PC-9 (cell line): ENCODE data around the gene CELSR3. TPM values are rescaled to one million over a fixed set of nuclear protein-coding genes. Genes with fewer than 3 reads are reported as not detected.

Experiments used
- BruUV-seq: library from RNA; stranded (reverse); fragments of 400-500 nt; replicated peaks from 2 replicates; lab custom pipeline; 2021; lab: Mats Ljungman, UMichigan
- CTCF ChIA-PET: fragments of 300-600 bp; sonication (Branson Sonifier 250); formaldehyde crosslinking; loops from one replicate; lab custom pipeline; 2022; ENCODE audit warnings: antibody characterized with exemption; lab: Charles Lee
- POLR2A ChIA-PET: fragments of 300-600 bp; sonication (Branson Sonifier 250); formaldehyde crosslinking; loops from one replicate; lab custom pipeline; 2022; ENCODE audit warnings: antibody characterized with exemption; ENCODE audit not compliant: unreplicated experiment; lab: Charles Lee
- DNase-seq, 2 experiments: peaks; one replicate each; pipeline versions ENCODE4 v3.0.0 to v3.0.0-alpha.2; 2015 to 2022; ENCODE audit warnings: mixed read lengths in 1 of 2
- H2AFZ ChIP-seq: fragments of 200-600 bp; sonication (generic); 2 replicates; pipeline ENCODE4 v1.8.1; 2017; ENCODE audit warnings: antibody characterized with exemption
- H3F3A ChIP-seq: fragments of 200-600 bp; sonication (generic); 2 replicates; pipeline ENCODE4 v1.8.1; 2017; ENCODE audit warnings: antibody characterized with exemption, mild to moderate bottlenecking, low read depth; ENCODE audit not compliant: insufficient read depth
- H3K27ac ChIP-seq: fragments of 200-600 bp; sonication (generic); 2 replicates; pipeline ENCODE4 v1.6.1; 2016; ENCODE audit warnings: mixed run types
- H3K27me3 ChIP-seq: fragments of 200-600 bp; sonication (generic); 2 replicates; pipeline ENCODE4 v1.6.1; 2016; ENCODE audit warnings: low read depth, mixed run types; ENCODE audit not compliant: insufficient read depth
- H3K36me3 ChIP-seq: fragments of 200-600 bp; sonication (generic); 2 replicates; pipeline ENCODE4 v1.6.1; 2016; ENCODE audit warnings: low read depth, mixed run types
- H3K4me1 ChIP-seq: fragments of 200-600 bp; sonication (generic); replicated peaks from 2 replicates; pipeline ENCODE4 v1.6.1; 2016; ENCODE audit warnings: mixed run types; ENCODE audit not compliant: insufficient read depth
- H3K4me2 ChIP-seq: fragments of 200-600 bp; sonication (generic); 2 replicates; pipeline ENCODE4 v1.6.1; 2017; ENCODE audit warnings: mixed run types
- H3K4me3 ChIP-seq: fragments of 200-600 bp; sonication (generic); 2 replicates; pipeline ENCODE4 v1.6.1; 2016; ENCODE audit warnings: mixed run types
- H3K79me2 ChIP-seq: fragments of 200-600 bp; sonication (generic); 2 replicates; pipeline ENCODE4 v1.6.1; 2017; ENCODE audit warnings: low read depth, mixed run types
- H3K9me2 ChIP-seq: fragments of 200-600 bp; sonication (generic); 2 replicates; pipeline ENCODE4 v1.8.1; 2017; ENCODE audit warnings: mild to moderate bottlenecking; ENCODE audit not compliant: insufficient read depth
- H3K9me3 ChIP-seq: fragments of 200-600 bp; sonication (generic); 2 replicates; pipeline ENCODE4 v1.8.1; 2016; ENCODE audit warnings: low read depth; ENCODE audit not compliant: insufficient read depth
- H4K20me1 ChIP-seq: fragments of 200-600 bp; sonication (generic); 2 replicates; pipeline ENCODE4 v1.8.1; 2017; ENCODE audit not compliant: insufficient read depth
- EZH2 ChIP-seq: fragments of 200-600 bp; sonication (generic); IDR thresholded peaks from 2 replicates; pipeline ENCODE4 v1.8.0; 2017; ENCODE audit warnings: antibody characterized with exemption, low read depth
- intact Hi-C: fragments of 100-400 bp; cut with micrococcal nuclease; formaldehyde crosslinking; loops from one replicate; pipeline ENCODE4 v1.10.0; 2022; ENCODE audit not compliant: unreplicated experiment
- total RNA-seq: library from RNA; stranded (reverse); gene quantifications from 2 replicates; pipeline ENCODE4 v1.2.3, GENCODE V29; 2021
- TF ChIP-seq, protein P1 (sequence below): fragments of 200-600 bp; sonication (generic); conservative IDR thresholded peaks from 2 replicates; pipeline ENCODE4 v1.6.1; 2017; ENCODE audit warnings: mixed run types, antibody characterized with exemption, mild to moderate bottlenecking, moderate library complexity

Gene CELSR3
- total RNA-seq, 1 experiment from 2014 or later = 9.9 TPM

DNA sequence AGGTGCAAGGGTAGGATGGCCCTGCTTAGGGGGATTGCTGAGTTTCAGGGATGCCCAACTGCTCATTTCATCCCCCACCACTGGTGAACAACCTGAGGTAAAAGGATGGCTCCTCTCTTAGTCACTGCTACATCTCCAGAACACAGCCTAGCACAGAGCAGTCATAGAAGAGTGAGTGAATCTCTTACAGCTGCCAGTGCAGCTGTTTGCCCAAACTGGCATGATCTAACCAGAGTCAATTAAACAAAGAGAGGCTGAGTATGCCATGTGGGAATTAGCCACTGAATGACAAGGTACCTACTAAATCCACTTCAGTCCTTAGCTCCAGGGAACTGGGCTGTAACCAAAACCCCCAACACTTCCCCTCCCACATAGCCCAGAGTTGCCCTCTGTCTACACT, 29.9 kb upstream of the CELSR3 start:
- Histone ChIP-seq H3K4me2 (no peak overlapping the region), H3K27me3 (no peaks in the 10 kb centered on the region), H3K9me2 (no peaks in the 10 kb centered on the region), H4K20me1 (peaks cover 55% of the 10 kb centered on the region), H3K79me2 (peaks cover 33% of the 10 kb centered on the region), H3K9me3 (no peaks in the 10 kb centered on the region), H3F3A (peaks cover 51% of the 10 kb centered on the region), H3K27ac (no peak overlapping the region), H3K36me3 (peaks cover 13% of the 10 kb centered on the region), H3K4me1 (peaks cover 18% of the 10 kb centered on the region), H3K4me3 (no peak overlapping the region), H2AFZ (no peak overlapping the region)
- no peak for TF ChIP-seq EZH2
- DNase-seq = no peak
- POLR2A ChIA-PET = no interaction called here
- CTCF ChIA-PET = no interaction called here
- no TSS peak for BruUV-seq
- intact Hi-C loops = no loop called here

- Histone ChIP-seq H2AFZ (no peak overlapping the region), H3K4me1 (peaks cover 18% of the 10 kb centered on the region), H3F3A (peaks cover 49% of the 10 kb centered on the region), H4K20me1 (peaks cover 42% of the 10 kb centered on the region), H3K27ac (no peak overlapping the region), H3K79me2 (peaks cover 20% of the 10 kb centered on the region; the same call in 1 of the 2 replicates), H3K4me3 (no peak overlapping the region), H3K9me3 (no peaks in the 10 kb centered on the region), H3K36me3 (peaks cover 13% of the 10 kb centered on the region), H3K27me3 (no peaks in the 10 kb centered on the region), H3K9me2 (no peaks in the 10 kb centered on the region), H3K4me2 (no peak overlapping the region)
- ChIA-PET POLR2A (interaction anchor here (0.6 kb wide), 1 partner anchor 29 kb away, joined by 4 read pairs; no protein-coding TSS in a partner anchor), CTCF (interaction anchor here (0.7 kb wide), 1 partner anchor 498 kb away, joined by 3 read pairs; no protein-coding TSS in a partner anchor)
- no peak for DNase-seq
- intact Hi-C loops = no loop called here
- TF ChIP-seq, protein P1, sequence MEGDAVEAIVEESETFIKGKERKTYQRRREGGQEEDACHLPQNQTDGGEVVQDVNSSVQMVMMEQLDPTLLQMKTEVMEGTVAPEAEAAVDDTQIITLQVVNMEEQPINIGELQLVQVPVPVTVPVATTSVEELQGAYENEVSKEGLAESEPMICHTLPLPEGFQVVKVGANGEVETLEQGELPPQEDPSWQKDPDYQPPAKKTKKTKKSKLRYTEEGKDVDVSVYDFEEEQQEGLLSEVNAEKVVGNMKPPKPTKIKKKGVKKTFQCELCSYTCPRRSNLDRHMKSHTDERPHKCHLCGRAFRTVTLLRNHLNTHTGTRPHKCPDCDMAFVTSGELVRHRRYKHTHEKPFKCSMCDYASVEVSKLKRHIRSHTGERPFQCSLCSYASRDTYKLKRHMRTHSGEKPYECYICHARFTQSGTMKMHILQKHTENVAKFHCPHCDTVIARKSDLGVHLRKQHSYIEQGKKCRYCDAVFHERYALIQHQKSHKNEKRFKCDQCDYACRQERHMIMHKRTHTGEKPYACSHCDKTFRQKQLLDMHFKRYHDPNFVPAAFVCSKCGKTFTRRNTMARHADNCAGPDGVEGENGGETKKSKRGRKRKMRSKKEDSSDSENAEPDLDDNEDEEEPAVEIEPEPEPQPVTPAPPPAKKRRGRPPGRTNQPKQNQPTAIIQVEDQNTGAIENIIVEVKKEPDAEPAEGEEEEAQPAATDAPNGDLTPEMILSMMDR = no peak
- TF ChIP-seq EZH2 = no peak
- no TSS peak for BruUV-seq
These were observed 28.3 kb upstream of the CELSR3 start for GRCh38 chr3:48690846-48691458.

DNA sequence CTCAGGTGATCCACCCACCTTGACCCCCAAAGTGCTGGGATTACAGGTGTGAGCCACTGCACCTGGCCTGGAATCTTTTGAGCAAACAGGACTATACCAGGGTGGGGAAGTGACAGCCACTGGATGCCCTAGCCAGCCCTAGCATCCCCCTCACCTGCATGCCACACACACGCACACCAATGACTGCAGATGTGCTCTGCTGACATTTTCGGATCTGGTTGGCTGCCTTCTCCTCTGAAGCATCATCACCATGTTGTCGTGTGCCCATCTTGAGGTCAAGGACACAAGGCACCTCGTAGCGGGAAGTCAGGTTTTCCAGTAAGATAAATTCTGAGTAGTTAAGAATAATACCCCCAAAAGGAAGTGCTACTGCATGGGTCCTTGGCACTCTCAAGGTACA, 26.7 kb upstream of the CELSR3 start:
- no peak overlapping the region for H3K4me2 ChIP-seq
- intact Hi-C loops = no loop called here
- H4K20me1 ChIP-seq = peaks cover 30% of the 10 kb centered on the region
- H3K36me3 ChIP-seq = peaks cover 10% of the 10 kb centered on the region
- peaks cover 37% of the 10 kb centered on the region for H3F3A ChIP-seq
- peaks cover 29% of the 10 kb centered on the region for H3K79me2 ChIP-seq
- H3K27ac ChIP-seq = no peak overlapping the region
- H3K9me2 ChIP-seq = no peaks in the 10 kb centered on the region
- POLR2A ChIA-PET = no interaction called here
- H2AFZ ChIP-seq = no peak overlapping the region
- H3K4me1 ChIP-seq = peaks cover 12% of the 10 kb centered on the region
- BruUV-seq = no TSS peak
- CTCF ChIA-PET = no interaction called here
- H3K4me3 ChIP-seq = no peak overlapping the region
- no peaks in the 10 kb centered on the region for H3K9me3 ChIP-seq
- no peak for DNase-seq
- TF ChIP-seq EZH2 = no peak
- TF ChIP-seq, protein P1 = no peak
- no peaks in the 10 kb centered on the region for H3K27me3 ChIP-seq

- intact Hi-C loops = no loop called here
- peaks cover 27% of the 10 kb centered on the region for H3K79me2 ChIP-seq
- H3K36me3 ChIP-seq = peaks cover 10% of the 10 kb centered on the region
- ChIA-PET CTCF (no interaction called here), POLR2A (no interaction called here)
- no peak for TF ChIP-seq EZH2
- TF ChIP-seq, protein P1 = no peak
- BruUV-seq = no TSS peak
- H3K4me2 ChIP-seq = no peak overlapping the region
- H3K27me3 ChIP-seq = no peaks in the 10 kb centered on the region
- H3K4me1 ChIP-seq = peaks cover 9% of the 10 kb centered on the region
- DNase-seq = no peak
- no peak overlapping the region for H3K27ac ChIP-seq
- no peaks in the 10 kb centered on the region for H3K9me2 ChIP-seq
- H4K20me1 ChIP-seq = peaks cover 23% of the 10 kb centered on the region
- H3F3A ChIP-seq = peaks cover 31% of the 10 kb centered on the region
- H3K4me3 ChIP-seq = no peak overlapping the region
- no peaks in the 10 kb centered on the region for H3K9me3 ChIP-seq
- no peak overlapping the region for H2AFZ ChIP-seq
These were observed 26.0 kb upstream of the CELSR3 start for GRCh38 chr3:48688737-48689075.
